IMR-90 (cell line): Measurements from ENCODE around the gene OVOL1.

Experiments
- BHLHE40 ChIP-seq: fragments of 150-350 bp; IDR thresholded peaks from 2 replicates; pipeline ENCODE4 v1.6.1; 2016; ENCODE audit warnings: mild to moderate bottlenecking, low read depth, low read length
- CTCF ChIP-seq: conservative IDR thresholded peaks from 2 replicates; pipeline ENCODE4 v1.5.1; 2012; ENCODE audit warnings: mild to moderate bottlenecking, low read depth, low read length, improper control_type of control experiment
- MAFK ChIP-seq: IDR thresholded peaks from 2 replicates; pipeline ENCODE4 v1.6.1; 2012; ENCODE audit warnings: low read depth, low read length, improper control_type of control experiment
- NFE2L2 ChIP-seq: fragments of 150-350 bp; IDR thresholded peaks from 2 replicates; pipeline ENCODE4 v1.6.1; 2016; ENCODE audit warnings: low read depth, mild to moderate bottlenecking, low read length
- POLR2A ChIP-seq: IDR thresholded peaks from 2 replicates; pipeline ENCODE4 v1.6.1; 2012; ENCODE audit warnings: mild to moderate bottlenecking, low read depth, low read length
- RAD21 ChIP-seq: IDR thresholded peaks from 2 replicates; pipeline ENCODE4 v1.6.1; 2012; ENCODE audit warnings: low read length, improper control_type of control experiment
- RCOR1 ChIP-seq: IDR thresholded peaks from 2 replicates; pipeline ENCODE4 v1.6.1; 2012; ENCODE audit warnings: mild to moderate bottlenecking, low read length, improper control_type of control experiment; ENCODE audit not compliant: insufficient replicate concordance
- RFX5 ChIP-seq: IDR thresholded peaks from 2 replicates; pipeline ENCODE4 v1.8.0; 2012; ENCODE audit warnings: low read depth, mild to moderate bottlenecking, low read length, moderate library complexity
- SMC3 ChIP-seq: fragments of 150-350 bp; IDR thresholded peaks from 2 replicates; pipeline ENCODE4 v1.6.1; 2016; ENCODE audit warnings: low read depth, mild to moderate bottlenecking, antibody characterized with exemption, low read length, moderate library complexity
- TF ChIP-seq, protein P1 (sequence below): fragments of 150-350 bp; IDR thresholded peaks from 2 replicates; pipeline ENCODE4 v1.6.1; 2017; ENCODE audit warnings: mild to moderate bottlenecking, antibody characterized with exemption, low read length, low read depth

DNA sequence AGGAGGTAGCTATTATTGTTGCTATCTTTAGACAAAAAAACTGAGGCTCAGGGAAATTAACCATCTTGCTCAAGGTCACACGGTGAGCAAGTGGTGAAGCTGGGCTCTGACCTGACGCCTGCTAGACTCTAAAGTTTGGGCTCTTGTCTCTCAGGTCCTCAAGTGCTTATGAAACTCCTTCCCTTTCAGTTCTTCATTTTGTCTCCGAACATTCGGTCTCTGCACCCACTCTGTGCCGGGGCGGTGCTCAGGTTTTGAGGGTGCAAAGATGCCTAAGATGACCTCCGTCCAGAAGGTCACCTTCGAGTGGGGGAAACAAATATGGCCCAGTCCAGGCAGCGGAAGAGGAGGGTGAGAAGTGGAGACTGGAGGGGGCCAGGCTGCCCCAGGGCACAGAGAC, 16.0 kb downstream of the OVOL1 start:
- no peak for TF ChIP-seq CTCF
- no peak for TF ChIP-seq RFX5
- TF ChIP-seq SMC3, result no peak
- TF ChIP-seq, protein P1, sequence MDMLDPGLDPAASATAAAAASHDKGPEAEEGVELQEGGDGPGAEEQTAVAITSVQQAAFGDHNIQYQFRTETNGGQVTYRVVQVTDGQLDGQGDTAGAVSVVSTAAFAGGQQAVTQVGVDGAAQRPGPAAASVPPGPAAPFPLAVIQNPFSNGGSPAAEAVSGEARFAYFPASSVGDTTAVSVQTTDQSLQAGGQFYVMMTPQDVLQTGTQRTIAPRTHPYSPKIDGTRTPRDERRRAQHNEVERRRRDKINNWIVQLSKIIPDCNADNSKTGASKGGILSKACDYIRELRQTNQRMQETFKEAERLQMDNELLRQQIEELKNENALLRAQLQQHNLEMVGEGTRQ, result no peak
- no peak for TF ChIP-seq RAD21
- TF ChIP-seq POLR2A, result no peak
- TF ChIP-seq NFE2L2, result no peak
- TF ChIP-seq BHLHE40, result no peak
- no peak for TF ChIP-seq RCOR1
- TF ChIP-seq MAFK, result no peak
